ENCODE measurements around the gene GNAQ. TPM values are rescaled to one million over a fixed set of nuclear protein-coding genes. Genes with fewer than 3 reads are reported as not detected.

GNAQ gene
- total RNA-seq, 1 experiment from 2014 or later = 0.51 TPM

DNA sequence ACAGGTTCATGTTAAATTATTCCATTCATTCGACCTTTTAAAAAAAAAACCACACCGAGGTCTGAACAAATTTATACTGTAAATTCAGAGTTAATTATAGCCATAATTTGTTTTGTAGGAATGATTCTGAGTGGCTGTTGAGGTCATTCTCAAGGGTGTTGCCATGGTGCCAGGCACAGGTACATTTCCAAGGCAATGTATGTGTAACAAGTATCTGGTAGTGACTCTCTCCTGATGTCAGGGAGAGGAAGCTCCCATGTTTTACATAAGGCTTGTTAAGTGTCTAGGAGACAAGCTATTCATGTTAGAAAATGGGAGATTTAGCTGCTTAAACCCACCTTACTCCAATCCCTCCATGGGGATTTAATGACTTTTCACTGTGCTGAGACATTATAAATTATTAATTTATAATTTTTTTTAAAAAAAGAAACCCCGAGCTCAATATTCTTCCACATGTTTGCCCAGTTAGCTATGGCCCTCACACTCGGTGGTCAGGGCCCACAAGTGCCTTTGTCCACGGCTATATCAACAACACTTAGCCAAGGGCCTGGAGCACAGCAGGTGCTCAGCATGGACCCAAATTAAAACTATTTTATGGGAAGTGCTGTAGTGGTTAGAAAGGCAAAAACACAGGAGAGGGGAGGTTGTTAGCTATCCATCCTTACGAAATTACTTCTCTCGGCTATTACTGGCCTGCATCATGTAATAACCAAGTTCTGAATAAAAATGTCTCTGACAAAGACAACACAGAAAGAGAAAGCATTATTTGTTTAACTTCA is 228.9 kb downstream of the GNAQ start:
- Histone ChIP-seq H3K27ac (ENCODE audit: low read length) (no peak overlapping the region), H3K4me1 (ENCODE audit: insufficient read depth, low read length) (peaks cover 6% of the 10 kb centered on the region), H3F3A (ENCODE audit: low read length, unreplicated experiment) (no peaks in the 10 kb centered on the region), H3K36me3 (ENCODE audit: low read depth, low read length) (no peaks in the 10 kb centered on the region), H3K79me2 (ENCODE audit: low read length) (no peaks in the 10 kb centered on the region), H3K9me3 (ENCODE audit: low read length) (no peaks in the 10 kb centered on the region), H3K9me2 (replicated peaks; ENCODE audit: low read length) (no peaks in the 10 kb centered on the region), H3K4me3 (ENCODE audit: low read length) (no peak overlapping the region), H4K20me1 (ENCODE audit: low read length) (no peaks in the 10 kb centered on the region), H3K9ac (ENCODE audit: low read length) (no peak overlapping the region), H3K27me3 (ENCODE audit: low read length) (no peaks in the 10 kb centered on the region), H2AFZ (ENCODE audit: low read length) (no peak overlapping the region), H3K4me2 (ENCODE audit: low read length) (no peak overlapping the region)
- intact Hi-C loops (cut with micrococcal nuclease) = no loop called here
- no peak for ATAC-seq
- no peak for DNase-seq
- ChIA-PET POLR2A (ENCODE audit: unreplicated experiment) (no interaction called here), CTCF (no interaction called here)
- no peak for TF ChIP-seq EZH2phosphoT487 (IDR thresholded peaks at IDR 0.05; ENCODE audit: borderline replicate concordance, low read length)
- TF ChIP-seq, protein P1, sequence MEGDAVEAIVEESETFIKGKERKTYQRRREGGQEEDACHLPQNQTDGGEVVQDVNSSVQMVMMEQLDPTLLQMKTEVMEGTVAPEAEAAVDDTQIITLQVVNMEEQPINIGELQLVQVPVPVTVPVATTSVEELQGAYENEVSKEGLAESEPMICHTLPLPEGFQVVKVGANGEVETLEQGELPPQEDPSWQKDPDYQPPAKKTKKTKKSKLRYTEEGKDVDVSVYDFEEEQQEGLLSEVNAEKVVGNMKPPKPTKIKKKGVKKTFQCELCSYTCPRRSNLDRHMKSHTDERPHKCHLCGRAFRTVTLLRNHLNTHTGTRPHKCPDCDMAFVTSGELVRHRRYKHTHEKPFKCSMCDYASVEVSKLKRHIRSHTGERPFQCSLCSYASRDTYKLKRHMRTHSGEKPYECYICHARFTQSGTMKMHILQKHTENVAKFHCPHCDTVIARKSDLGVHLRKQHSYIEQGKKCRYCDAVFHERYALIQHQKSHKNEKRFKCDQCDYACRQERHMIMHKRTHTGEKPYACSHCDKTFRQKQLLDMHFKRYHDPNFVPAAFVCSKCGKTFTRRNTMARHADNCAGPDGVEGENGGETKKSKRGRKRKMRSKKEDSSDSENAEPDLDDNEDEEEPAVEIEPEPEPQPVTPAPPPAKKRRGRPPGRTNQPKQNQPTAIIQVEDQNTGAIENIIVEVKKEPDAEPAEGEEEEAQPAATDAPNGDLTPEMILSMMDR (conservative IDR thresholded peaks at IDR 0.05; ENCODE audit: low read depth, low read length) = no peak
- TF ChIP-seq EZH2 (IDR thresholded peaks at IDR 0.05; ENCODE audit: low read length, unreplicated experiment) = no peak
- no TSS peak for BruUV-seq (replicated peaks)

DNA sequence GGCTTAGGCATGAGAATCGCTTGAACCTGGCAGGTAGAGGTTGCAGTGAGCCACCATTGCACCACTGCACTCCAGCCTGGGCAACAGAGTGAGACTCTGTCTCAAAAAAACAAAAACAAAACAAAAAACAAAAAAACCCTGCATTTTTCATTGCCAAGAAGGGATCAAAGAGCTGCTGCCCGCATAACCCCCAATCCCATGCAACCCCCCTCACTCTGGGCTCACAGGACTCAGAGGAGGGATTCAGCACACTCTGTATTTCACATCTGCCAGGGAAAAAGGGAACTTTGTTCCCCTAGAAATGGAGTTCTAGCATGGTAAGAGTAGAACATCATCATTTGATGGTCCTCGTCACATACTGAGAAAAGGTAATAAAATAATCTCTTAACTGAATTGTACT is 229.5 kb downstream of the GNAQ start:
- no peaks in the 10 kb centered on the region for H3K36me3 ChIP-seq (ENCODE audit: low read depth, low read length)
- TF ChIP-seq EZH2phosphoT487 (IDR thresholded peaks at IDR 0.05; ENCODE audit: borderline replicate concordance, low read length) (no peak), EZH2 (IDR thresholded peaks at IDR 0.05; ENCODE audit: low read length, unreplicated experiment) (no peak)
- TF ChIP-seq, protein P1 (conservative IDR thresholded peaks at IDR 0.05; ENCODE audit: low read depth, low read length) = no peak
- DNase-seq = no peak
- H3K4me2 ChIP-seq (ENCODE audit: low read length) = no peak overlapping the region
- H4K20me1 ChIP-seq (ENCODE audit: low read length) = no peaks in the 10 kb centered on the region
- intact Hi-C loops (cut with micrococcal nuclease) = no loop called here
- BruUV-seq (replicated peaks) = no TSS peak
- H3K9me3 ChIP-seq (ENCODE audit: low read length) = no peaks in the 10 kb centered on the region
- no peaks in the 10 kb centered on the region for H3F3A ChIP-seq (ENCODE audit: low read length, unreplicated experiment)
- no peak overlapping the region for H3K27ac ChIP-seq (ENCODE audit: low read length)
- H3K4me3 ChIP-seq (ENCODE audit: low read length) = no peak overlapping the region
- POLR2A ChIA-PET (ENCODE audit: unreplicated experiment) = no interaction called here
- peaks cover 3% of the 10 kb centered on the region; the same call in 1 of the 2 replicates for H3K4me1 ChIP-seq (ENCODE audit: insufficient read depth, low read length)
- H2AFZ ChIP-seq (ENCODE audit: low read length) = no peak overlapping the region
- H3K27me3 ChIP-seq (ENCODE audit: low read length) = no peaks in the 10 kb centered on the region
- no peak for ATAC-seq
- CTCF ChIA-PET = no interaction called here
- H3K9ac ChIP-seq (ENCODE audit: low read length) = no peak overlapping the region
- H3K79me2 ChIP-seq (ENCODE audit: low read length) = no peaks in the 10 kb centered on the region
- H3K9me2 ChIP-seq (replicated peaks; ENCODE audit: low read length) = no peaks in the 10 kb centered on the region

DNA sequence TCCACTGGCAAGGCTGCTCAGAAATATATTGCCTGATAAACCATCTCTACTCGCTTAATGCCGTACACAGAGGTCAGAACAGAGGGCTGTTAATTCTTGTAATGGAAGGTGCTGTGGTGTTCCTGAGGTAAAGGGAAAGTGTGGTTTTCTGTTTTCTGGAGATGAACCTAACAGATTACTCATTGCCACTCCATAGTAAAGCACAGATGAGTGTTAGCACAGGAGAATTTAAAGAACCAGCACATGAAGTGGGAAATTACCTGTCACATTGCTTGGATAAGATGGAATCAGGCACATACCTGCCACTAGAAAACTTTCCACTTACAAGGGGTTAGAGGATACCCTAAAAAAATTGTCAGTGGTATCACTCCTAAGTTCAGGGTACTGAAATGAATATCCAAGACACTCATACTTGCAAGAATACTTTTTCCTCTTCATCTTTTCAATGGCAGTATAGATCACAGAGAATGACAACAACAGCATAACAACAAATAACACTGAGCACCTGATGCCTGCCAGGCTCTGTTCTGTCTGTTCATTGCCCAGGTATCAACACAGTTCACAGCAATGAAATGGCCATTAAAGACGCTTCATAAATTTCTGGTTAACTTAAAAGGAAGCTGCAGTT is 230.6 kb downstream of the GNAQ start:
- ATAC-seq (no peak), DNase-seq (no peak)
- H3K79me2 ChIP-seq (ENCODE audit: low read length) = no peaks in the 10 kb centered on the region
- H3K27me3 ChIP-seq (ENCODE audit: low read length) = no peaks in the 10 kb centered on the region
- no peak overlapping the region for H3K9ac ChIP-seq (ENCODE audit: low read length)
- TF ChIP-seq EZH2phosphoT487 (IDR thresholded peaks at IDR 0.05; ENCODE audit: borderline replicate concordance, low read length) (no peak), EZH2 (IDR thresholded peaks at IDR 0.05; ENCODE audit: low read length, unreplicated experiment) (no peak)
- TF ChIP-seq, protein P1 (conservative IDR thresholded peaks at IDR 0.05; ENCODE audit: low read depth, low read length) = no peak
- no peaks in the 10 kb centered on the region for H3K9me3 ChIP-seq (ENCODE audit: low read length)
- H3K4me2 ChIP-seq (ENCODE audit: low read length) = no peak overlapping the region
- H3K27ac ChIP-seq (ENCODE audit: low read length) = no peak overlapping the region
- no peaks in the 10 kb centered on the region for H3F3A ChIP-seq (ENCODE audit: low read length, unreplicated experiment)
- BruUV-seq (replicated peaks) = no TSS peak
- intact Hi-C loops (cut with micrococcal nuclease) = no loop called here
- no peaks in the 10 kb centered on the region for H4K20me1 ChIP-seq (ENCODE audit: low read length)
- no peak overlapping the region for H3K4me3 ChIP-seq (ENCODE audit: low read length)
- POLR2A ChIA-PET (ENCODE audit: unreplicated experiment) = no interaction called here
- CTCF ChIA-PET = no interaction called here
- H3K4me1 ChIP-seq (ENCODE audit: insufficient read depth, low read length) = 0 out of 2 replicates have a peak, but pooled peaks cover 3% of the 10 kb centered on the region
- no peaks in the 10 kb centered on the region for H3K36me3 ChIP-seq (ENCODE audit: low read depth, low read length)
- no peaks in the 10 kb centered on the region for H3K9me2 ChIP-seq (replicated peaks; ENCODE audit: low read length)
- H2AFZ ChIP-seq (ENCODE audit: low read length) = no peak overlapping the region
